PC-9 (cell line): ENCODE results near the gene TMEM44. TPM values are rescaled to one million over a fixed set of nuclear protein-coding genes. Genes with fewer than 3 reads are reported as not detected.

Source experiments
- BruUV-seq: library from RNA; stranded (reverse); fragments of 400-500 nt; replicated peaks from 2 replicates; lab custom pipeline; 2021; lab: Mats Ljungman, UMichigan
- CTCF ChIA-PET: fragments of 300-600 bp; sonication (Branson Sonifier 250); formaldehyde crosslinking; loops from one replicate; lab custom pipeline; 2022; ENCODE audit warnings: antibody characterized with exemption; lab: Charles Lee
- POLR2A ChIA-PET: fragments of 300-600 bp; sonication (Branson Sonifier 250); formaldehyde crosslinking; loops from one replicate; lab custom pipeline; 2022; ENCODE audit warnings: antibody characterized with exemption; ENCODE audit not compliant: unreplicated experiment; lab: Charles Lee
- DNase-seq, 2 experiments: peaks; one replicate each; pipeline versions ENCODE4 v3.0.0 to v3.0.0-alpha.2; 2015 to 2022; ENCODE audit warnings: mixed read lengths in 1 of 2
- H2AFZ ChIP-seq: fragments of 200-600 bp; sonication (generic); 2 replicates; pipeline ENCODE4 v1.8.1; 2017; ENCODE audit warnings: antibody characterized with exemption
- H3F3A ChIP-seq: fragments of 200-600 bp; sonication (generic); 2 replicates; pipeline ENCODE4 v1.8.1; 2017; ENCODE audit warnings: antibody characterized with exemption, mild to moderate bottlenecking, low read depth; ENCODE audit not compliant: insufficient read depth
- H3K27ac ChIP-seq: fragments of 200-600 bp; sonication (generic); 2 replicates; pipeline ENCODE4 v1.6.1; 2016; ENCODE audit warnings: mixed run types
- H3K27me3 ChIP-seq: fragments of 200-600 bp; sonication (generic); 2 replicates; pipeline ENCODE4 v1.6.1; 2016; ENCODE audit warnings: low read depth, mixed run types; ENCODE audit not compliant: insufficient read depth
- H3K36me3 ChIP-seq: fragments of 200-600 bp; sonication (generic); 2 replicates; pipeline ENCODE4 v1.6.1; 2016; ENCODE audit warnings: low read depth, mixed run types
- H3K4me1 ChIP-seq: fragments of 200-600 bp; sonication (generic); replicated peaks from 2 replicates; pipeline ENCODE4 v1.6.1; 2016; ENCODE audit warnings: mixed run types; ENCODE audit not compliant: insufficient read depth
- H3K4me2 ChIP-seq: fragments of 200-600 bp; sonication (generic); 2 replicates; pipeline ENCODE4 v1.6.1; 2017; ENCODE audit warnings: mixed run types
- H3K4me3 ChIP-seq: fragments of 200-600 bp; sonication (generic); 2 replicates; pipeline ENCODE4 v1.6.1; 2016; ENCODE audit warnings: mixed run types
- H3K79me2 ChIP-seq: fragments of 200-600 bp; sonication (generic); 2 replicates; pipeline ENCODE4 v1.6.1; 2017; ENCODE audit warnings: low read depth, mixed run types
- H3K9me2 ChIP-seq: fragments of 200-600 bp; sonication (generic); 2 replicates; pipeline ENCODE4 v1.8.1; 2017; ENCODE audit warnings: mild to moderate bottlenecking; ENCODE audit not compliant: insufficient read depth
- H3K9me3 ChIP-seq: fragments of 200-600 bp; sonication (generic); 2 replicates; pipeline ENCODE4 v1.8.1; 2016; ENCODE audit warnings: low read depth; ENCODE audit not compliant: insufficient read depth
- H4K20me1 ChIP-seq: fragments of 200-600 bp; sonication (generic); 2 replicates; pipeline ENCODE4 v1.8.1; 2017; ENCODE audit not compliant: insufficient read depth
- EZH2 ChIP-seq: fragments of 200-600 bp; sonication (generic); IDR thresholded peaks from 2 replicates; pipeline ENCODE4 v1.8.0; 2017; ENCODE audit warnings: antibody characterized with exemption, low read depth
- intact Hi-C: fragments of 100-400 bp; cut with micrococcal nuclease; formaldehyde crosslinking; loops from one replicate; pipeline ENCODE4 v1.10.0; 2022; ENCODE audit not compliant: unreplicated experiment
- total RNA-seq: library from RNA; stranded (reverse); gene quantifications from 2 replicates; pipeline ENCODE4 v1.2.3, GENCODE V29; 2021
- TF ChIP-seq, protein P1 (sequence below): fragments of 200-600 bp; sonication (generic); conservative IDR thresholded peaks from 2 replicates; pipeline ENCODE4 v1.6.1; 2017; ENCODE audit warnings: mixed run types, antibody characterized with exemption, mild to moderate bottlenecking, moderate library complexity

The TMEM44 gene
- total RNA-seq, 1 experiment from 2014 or later: 37.5 TPM

GRCh38 chr3:194604126-194604525 lies 29.1 kb downstream of the TMEM44 start:
- Histone ChIP-seq H2AFZ (no peak overlapping the region), H3K4me3 (no peak overlapping the region), H3K9me3 (no peaks in the 10 kb centered on the region), H3K4me1 (no peaks in the 10 kb centered on the region), H3K4me2 (no peak overlapping the region), H3K36me3 (no peaks in the 10 kb centered on the region), H3K79me2 (no peaks in the 10 kb centered on the region), H3F3A (no peaks in the 10 kb centered on the region), H4K20me1 (no peaks in the 10 kb centered on the region), H3K9me2 (no peaks in the 10 kb centered on the region), H3K27ac (no peak overlapping the region), H3K27me3 (no peaks in the 10 kb centered on the region)
- DNase-seq: no peak
- TF ChIP-seq EZH2: no peak
- TF ChIP-seq, protein P1, sequence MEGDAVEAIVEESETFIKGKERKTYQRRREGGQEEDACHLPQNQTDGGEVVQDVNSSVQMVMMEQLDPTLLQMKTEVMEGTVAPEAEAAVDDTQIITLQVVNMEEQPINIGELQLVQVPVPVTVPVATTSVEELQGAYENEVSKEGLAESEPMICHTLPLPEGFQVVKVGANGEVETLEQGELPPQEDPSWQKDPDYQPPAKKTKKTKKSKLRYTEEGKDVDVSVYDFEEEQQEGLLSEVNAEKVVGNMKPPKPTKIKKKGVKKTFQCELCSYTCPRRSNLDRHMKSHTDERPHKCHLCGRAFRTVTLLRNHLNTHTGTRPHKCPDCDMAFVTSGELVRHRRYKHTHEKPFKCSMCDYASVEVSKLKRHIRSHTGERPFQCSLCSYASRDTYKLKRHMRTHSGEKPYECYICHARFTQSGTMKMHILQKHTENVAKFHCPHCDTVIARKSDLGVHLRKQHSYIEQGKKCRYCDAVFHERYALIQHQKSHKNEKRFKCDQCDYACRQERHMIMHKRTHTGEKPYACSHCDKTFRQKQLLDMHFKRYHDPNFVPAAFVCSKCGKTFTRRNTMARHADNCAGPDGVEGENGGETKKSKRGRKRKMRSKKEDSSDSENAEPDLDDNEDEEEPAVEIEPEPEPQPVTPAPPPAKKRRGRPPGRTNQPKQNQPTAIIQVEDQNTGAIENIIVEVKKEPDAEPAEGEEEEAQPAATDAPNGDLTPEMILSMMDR: no peak
- intact Hi-C loops: no loop called here
- CTCF ChIA-PET: no interaction called here
- POLR2A ChIA-PET: no interaction called here
- no TSS peak for BruUV-seq

- BruUV-seq: no TSS peak
- no peak overlapping the region for H3K4me2 ChIP-seq
Observed at GRCh38 chr3:194602669-194603171, 30.5 kb downstream of the TMEM44 start.

DNA sequence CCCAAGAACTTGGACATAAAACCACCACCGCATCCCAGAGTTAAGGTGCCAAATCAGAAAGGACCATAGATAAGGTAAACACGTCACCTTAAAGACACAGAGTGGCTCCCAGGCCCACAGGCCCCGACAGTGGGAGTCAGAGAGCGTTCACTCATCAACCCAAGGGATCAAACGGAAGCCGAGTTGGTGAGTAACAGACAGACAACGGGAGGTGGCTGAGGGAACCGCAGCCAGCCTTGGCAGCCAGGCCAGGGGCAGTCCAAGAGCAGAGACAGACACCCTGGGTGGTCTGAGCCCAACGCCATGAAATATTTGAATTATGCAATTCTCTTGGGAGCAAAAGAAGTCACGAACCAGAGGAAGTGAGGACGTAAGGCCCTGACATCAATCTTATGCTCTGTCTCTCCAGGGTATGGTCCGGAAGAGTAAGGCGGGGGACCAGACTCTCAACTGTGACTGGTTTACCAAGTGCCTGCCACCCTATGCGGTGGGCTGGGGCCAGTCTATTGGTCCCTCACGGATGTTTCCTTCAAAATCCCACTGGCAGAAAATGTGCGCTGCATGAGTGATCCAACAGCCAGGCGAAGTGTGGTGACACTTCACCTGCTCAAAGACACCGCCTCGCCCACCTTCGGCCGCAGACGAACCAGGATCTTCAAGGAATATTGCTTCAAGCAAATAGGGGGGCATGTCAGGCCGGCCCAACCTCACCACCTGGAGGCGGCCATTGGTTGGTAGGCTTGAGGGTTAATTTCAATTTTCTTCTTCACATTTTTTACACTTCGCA lies 34.3 kb downstream of the TMEM44 start:
- Histone ChIP-seq H3K4me1 (peaks cover 5% of the 10 kb centered on the region; the same call in 1 of the 2 replicates), H2AFZ (no peak overlapping the region), H3K79me2 (no peaks in the 10 kb centered on the region), H3K4me2 (no peak overlapping the region), H3F3A (peaks cover 6% of the 10 kb centered on the region; the same call in 1 of the 2 replicates), H3K27ac (no peak overlapping the region), H4K20me1 (no peaks in the 10 kb centered on the region), H3K4me3 (no peak overlapping the region), H3K27me3 (no peaks in the 10 kb centered on the region), H3K9me2 (no peaks in the 10 kb centered on the region), H3K36me3 (no peaks in the 10 kb centered on the region), H3K9me3 (no peaks in the 10 kb centered on the region)
- no TSS peak for BruUV-seq
- CTCF ChIA-PET: no interaction called here
- POLR2A ChIA-PET: no interaction called here
- TF ChIP-seq, protein P1: no peak
- no peak for TF ChIP-seq EZH2
- no peak for DNase-seq
- intact Hi-C loops: no loop called here

More at GRCh38 chr3:194602669-194603171, 30.5 kb downstream of the TMEM44 start:
- H4K20me1 ChIP-seq: no peaks in the 10 kb centered on the region
- no peak overlapping the region for H2AFZ ChIP-seq
- no peak for DNase-seq
- H3K4me1 ChIP-seq: no peaks in the 10 kb centered on the region
- no peaks in the 10 kb centered on the region for H3F3A ChIP-seq
- no peaks in the 10 kb centered on the region for H3K79me2 ChIP-seq
- ChIA-PET POLR2A (no interaction called here), CTCF (no interaction called here)
- no peaks in the 10 kb centered on the region for H3K9me3 ChIP-seq
- no peaks in the 10 kb centered on the region for H3K9me2 ChIP-seq
- no peak overlapping the region for H3K27ac ChIP-seq
- no peak overlapping the region for H3K4me3 ChIP-seq
- intact Hi-C loops: no loop called here
- no peaks in the 10 kb centered on the region for H3K27me3 ChIP-seq
- TF ChIP-seq, protein P1: no peak
- no peak for TF ChIP-seq EZH2
- no peaks in the 10 kb centered on the region for H3K36me3 ChIP-seq
